Measurements from ENCODE around the gene ZNF688.

DNA sequence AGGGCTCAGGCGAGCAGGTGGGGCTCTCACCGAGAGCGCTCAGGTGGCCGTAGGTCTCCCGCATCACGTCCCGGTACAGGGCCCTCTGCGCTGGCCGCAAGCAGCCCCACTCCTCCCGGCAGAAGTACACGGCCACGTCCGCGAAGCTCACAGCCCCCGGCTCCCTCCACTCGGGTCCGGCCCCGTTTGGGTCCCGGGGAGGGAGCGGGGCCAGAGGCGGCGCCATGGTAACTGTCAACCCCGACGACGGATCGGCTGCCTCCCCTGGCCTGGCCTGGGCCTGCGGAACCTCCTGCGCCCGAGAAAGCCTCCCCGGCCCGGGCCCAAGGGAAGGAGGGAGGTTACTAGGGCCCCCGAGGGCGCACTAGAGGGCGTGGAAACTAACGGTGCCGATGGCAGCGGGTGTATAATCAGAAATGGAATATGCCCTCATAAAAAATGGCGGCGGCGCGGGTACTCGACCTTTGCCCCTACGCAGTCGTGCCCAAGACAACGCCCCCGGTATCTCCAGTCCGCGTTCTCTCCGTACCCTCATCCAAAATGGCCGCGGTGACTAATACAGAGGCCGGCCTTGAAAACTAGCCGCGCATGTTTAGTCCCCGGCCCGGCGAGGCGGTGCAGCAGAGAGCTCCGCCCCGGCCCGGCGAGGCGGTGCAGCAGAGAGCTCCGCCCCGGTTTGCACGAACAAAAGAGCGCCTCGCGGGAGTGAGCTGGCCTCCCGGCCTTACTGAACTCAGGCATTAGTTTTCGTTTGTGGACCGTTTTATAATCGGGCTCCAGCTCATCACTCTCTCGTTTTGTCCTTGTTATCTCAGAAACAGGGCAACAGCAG lies 13.3 kb downstream of the ZNF688 start, which contains the start of gene ZNF764:
- TF ChIP-seq POLR2AphosphoS5 (IDR thresholded peaks at IDR 0.05; ENCODE audit: low read depth) (peak; percentile 78), EZH2 (IDR thresholded peaks at IDR 0.05; ENCODE audit: low read depth, unreplicated experiment) (no peak), EZH2phosphoT487 (IDR thresholded peaks at IDR 0.05; ENCODE audit: unreplicated experiment) (no peak), STAT1 (IDR thresholded peaks at IDR 0.05; ENCODE audit: unreplicated experiment) (no peak), NANOG (IDR thresholded peaks at IDR 0.05; ENCODE audit: borderline replicate concordance) (no peak), CREB1 (CRISPR knock-in tag; IDR thresholded peaks at IDR 0.05; ENCODE audit: low read depth) (0 out of 2 replicates have a peak, but pooled peaks have one; percentile 56), ZNF331 (CRISPR knock-in tag; IDR thresholded peaks at IDR 0.05; ENCODE audit: low read depth) (no peak), JUNB (IDR thresholded peaks at IDR 0.05; ENCODE audit: unreplicated experiment) (no peak), ZNF114 (CRISPR knock-in tag; IDR thresholded peaks at IDR 0.05) (no peak)
- TF ChIP-seq, protein P1, sequence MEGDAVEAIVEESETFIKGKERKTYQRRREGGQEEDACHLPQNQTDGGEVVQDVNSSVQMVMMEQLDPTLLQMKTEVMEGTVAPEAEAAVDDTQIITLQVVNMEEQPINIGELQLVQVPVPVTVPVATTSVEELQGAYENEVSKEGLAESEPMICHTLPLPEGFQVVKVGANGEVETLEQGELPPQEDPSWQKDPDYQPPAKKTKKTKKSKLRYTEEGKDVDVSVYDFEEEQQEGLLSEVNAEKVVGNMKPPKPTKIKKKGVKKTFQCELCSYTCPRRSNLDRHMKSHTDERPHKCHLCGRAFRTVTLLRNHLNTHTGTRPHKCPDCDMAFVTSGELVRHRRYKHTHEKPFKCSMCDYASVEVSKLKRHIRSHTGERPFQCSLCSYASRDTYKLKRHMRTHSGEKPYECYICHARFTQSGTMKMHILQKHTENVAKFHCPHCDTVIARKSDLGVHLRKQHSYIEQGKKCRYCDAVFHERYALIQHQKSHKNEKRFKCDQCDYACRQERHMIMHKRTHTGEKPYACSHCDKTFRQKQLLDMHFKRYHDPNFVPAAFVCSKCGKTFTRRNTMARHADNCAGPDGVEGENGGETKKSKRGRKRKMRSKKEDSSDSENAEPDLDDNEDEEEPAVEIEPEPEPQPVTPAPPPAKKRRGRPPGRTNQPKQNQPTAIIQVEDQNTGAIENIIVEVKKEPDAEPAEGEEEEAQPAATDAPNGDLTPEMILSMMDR (conservative IDR thresholded peaks at IDR 0.05; ENCODE audit: low read depth in 2 of 2): no peak
- TF ChIP-seq, protein P2, sequence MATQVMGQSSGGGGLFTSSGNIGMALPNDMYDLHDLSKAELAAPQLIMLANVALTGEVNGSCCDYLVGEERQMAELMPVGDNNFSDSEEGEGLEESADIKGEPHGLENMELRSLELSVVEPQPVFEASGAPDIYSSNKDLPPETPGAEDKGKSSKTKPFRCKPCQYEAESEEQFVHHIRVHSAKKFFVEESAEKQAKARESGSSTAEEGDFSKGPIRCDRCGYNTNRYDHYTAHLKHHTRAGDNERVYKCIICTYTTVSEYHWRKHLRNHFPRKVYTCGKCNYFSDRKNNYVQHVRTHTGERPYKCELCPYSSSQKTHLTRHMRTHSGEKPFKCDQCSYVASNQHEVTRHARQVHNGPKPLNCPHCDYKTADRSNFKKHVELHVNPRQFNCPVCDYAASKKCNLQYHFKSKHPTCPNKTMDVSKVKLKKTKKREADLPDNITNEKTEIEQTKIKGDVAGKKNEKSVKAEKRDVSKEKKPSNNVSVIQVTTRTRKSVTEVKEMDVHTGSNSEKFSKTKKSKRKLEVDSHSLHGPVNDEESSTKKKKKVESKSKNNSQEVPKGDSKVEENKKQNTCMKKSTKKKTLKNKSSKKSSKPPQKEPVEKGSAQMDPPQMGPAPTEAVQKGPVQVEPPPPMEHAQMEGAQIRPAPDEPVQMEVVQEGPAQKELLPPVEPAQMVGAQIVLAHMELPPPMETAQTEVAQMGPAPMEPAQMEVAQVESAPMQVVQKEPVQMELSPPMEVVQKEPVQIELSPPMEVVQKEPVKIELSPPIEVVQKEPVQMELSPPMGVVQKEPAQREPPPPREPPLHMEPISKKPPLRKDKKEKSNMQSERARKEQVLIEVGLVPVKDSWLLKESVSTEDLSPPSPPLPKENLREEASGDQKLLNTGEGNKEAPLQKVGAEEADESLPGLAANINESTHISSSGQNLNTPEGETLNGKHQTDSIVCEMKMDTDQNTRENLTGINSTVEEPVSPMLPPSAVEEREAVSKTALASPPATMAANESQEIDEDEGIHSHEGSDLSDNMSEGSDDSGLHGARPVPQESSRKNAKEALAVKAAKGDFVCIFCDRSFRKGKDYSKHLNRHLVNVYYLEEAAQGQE (IDR thresholded peaks at IDR 0.05; ENCODE audit: unreplicated experiment): no peak
- TF ChIP-seq, protein P3, sequence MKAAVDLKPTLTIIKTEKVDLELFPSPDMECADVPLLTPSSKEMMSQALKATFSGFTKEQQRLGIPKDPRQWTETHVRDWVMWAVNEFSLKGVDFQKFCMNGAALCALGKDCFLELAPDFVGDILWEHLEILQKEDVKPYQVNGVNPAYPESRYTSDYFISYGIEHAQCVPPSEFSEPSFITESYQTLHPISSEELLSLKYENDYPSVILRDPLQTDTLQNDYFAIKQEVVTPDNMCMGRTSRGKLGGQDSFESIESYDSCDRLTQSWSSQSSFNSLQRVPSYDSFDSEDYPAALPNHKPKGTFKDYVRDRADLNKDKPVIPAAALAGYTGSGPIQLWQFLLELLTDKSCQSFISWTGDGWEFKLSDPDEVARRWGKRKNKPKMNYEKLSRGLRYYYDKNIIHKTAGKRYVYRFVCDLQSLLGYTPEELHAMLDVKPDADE (IDR thresholded peaks at IDR 0.05): peak; percentile 93

Data from GM23338 (cell line).